ENCODE data around the gene TMEM108. TPM values are rescaled to one million over a fixed set of nuclear protein-coding genes. Genes with fewer than 3 reads are reported as not detected.

Gene TMEM108
- total and polyA plus RNA-seq, 2 of the 4 experiments (the other 2 are of a cell fraction): 0.18 to 2.2 TPM

- no peak for DNase-seq
- H3K4me1 ChIP-seq (ENCODE audit: control insufficient read depth, insufficient read depth, low read length): no peaks in the 10 kb centered on the region
- H3K79me1 ChIP-seq (ENCODE audit: low read depth in 1 of 2, low read length in 2 of 2): no peaks in the 10 kb centered on the region
- ChIA-PET CTCF (no interaction called here), POLR2A (ENCODE audit: unreplicated experiment) (no interaction called here)
- H4K20me1 ChIP-seq (ENCODE audit: insufficient read depth, low read length): no peaks in the 10 kb centered on the region
- H3K4ac ChIP-seq (ENCODE audit: low read depth, low read length): no peak overlapping the region
- no peak overlapping the region for H2BK15ac ChIP-seq (ENCODE audit: low read depth, low read length)
- H2BK120ac ChIP-seq (ENCODE audit: low read depth, low read length): no peak overlapping the region
- no peak overlapping the region for H4K8ac ChIP-seq (ENCODE audit: low read depth in 2 of 2, low read length in 2 of 2)
- TF ChIP-seq SMC3 (IDR thresholded peaks at IDR 0.05; ENCODE audit: low read depth, low read length): no peak
- TF ChIP-seq RAD21 (IDR thresholded peaks at IDR 0.05; ENCODE audit: low read length): no peak
- TF ChIP-seq CTCF (conservative IDR thresholded peaks at IDR 0.05; ENCODE audit: low read depth, low read length): no peak
- no peak for TF ChIP-seq CHD1 (IDR thresholded peaks at IDR 0.05; ENCODE audit: low read depth, low read length)
- TF ChIP-seq POLR2A (IDR thresholded peaks at IDR 0.05; ENCODE audit: low read depth, low read length): no peak
- no peak for TF ChIP-seq CEBPB (IDR thresholded peaks at IDR 0.05; ENCODE audit: low read depth, low read length)
- TF ChIP-seq MAFK (IDR thresholded peaks at IDR 0.05; ENCODE audit: low read depth, low read length): no peak
- TF ChIP-seq USF2 (IDR thresholded peaks at IDR 0.05; ENCODE audit: low read depth, low read length): no peak
- TF ChIP-seq NFE2L2 (IDR thresholded peaks at IDR 0.05; ENCODE audit: low read depth, low read length): no peak
- no peak for TF ChIP-seq FOS (IDR thresholded peaks at IDR 0.05; ENCODE audit: low read depth, low read length)
- TF ChIP-seq RCOR1 (IDR thresholded peaks at IDR 0.05; ENCODE audit: insufficient replicate concordance, low read length): no peak
- no peak for TF ChIP-seq RFX5 (IDR thresholded peaks at IDR 0.05; ENCODE audit: low read depth, low read length)
- TF ChIP-seq ELK1 (IDR thresholded peaks at IDR 0.05; ENCODE audit: borderline replicate concordance, low read depth, low read length): no peak
- TF ChIP-seq BHLHE40 (IDR thresholded peaks at IDR 0.05; ENCODE audit: low read depth, low read length): no peak
- no peak for TF ChIP-seq MXI1 (IDR thresholded peaks at IDR 0.05; ENCODE audit: borderline replicate concordance, low read depth, low read length)
- no peak for TF ChIP-seq MAZ (IDR thresholded peaks at IDR 0.05; ENCODE audit: borderline replicate concordance, low read depth, low read length)
- BruUV-seq (replicated peaks): no TSS peak
- H3K27me3 ChIP-seq (ENCODE audit: control insufficient read depth, insufficient read depth, low read length): no peaks in the 10 kb centered on the region; the same call in 1 of the 2 replicates
- WGBS, 2 experiments (ENCODE audit: extremely low coverage in 2 of 2, insufficient read length in 1 of 2): no CpG with 5 or more reads among the region's 2 CpGs
- H3K4me2 ChIP-seq (ENCODE audit: low read depth, low read length): no peak overlapping the region
- dilution Hi-C loops (cut with HindIII; ENCODE audit: low sequenced_read_pairs, unreplicated experiment) (no loop called here), intact Hi-C loops (cut with micrococcal nuclease) (no loop called here), in situ Hi-C loops (cut with MboI; ENCODE audit: low sequenced_read_pairs) (no loop called here)
- H3K18ac ChIP-seq (ENCODE audit: low read depth, low read length): no peak overlapping the region
- no peak overlapping the region for H2AFZ ChIP-seq (replicated peaks; ENCODE audit: low read length, poor library complexity)
- H4K5ac ChIP-seq (ENCODE audit: low read depth, low read length): no peak overlapping the region
- no peak overlapping the region for H3K4me3 ChIP-seq (ENCODE audit: insufficient read depth, low read depth, low read length)
- no peak overlapping the region for H2BK5ac ChIP-seq (ENCODE audit: low read depth, low read length, poor library complexity, severe bottlenecking)
- no peak for ATAC-seq (ENCODE audit: low read depth)
- no peaks in the 10 kb centered on the region for H3K9me3 ChIP-seq (ENCODE audit: control insufficient read depth, insufficient read depth, low read length)
- no peak overlapping the region for H2AK9ac ChIP-seq (replicated peaks; ENCODE audit: low read depth, low read length, poor library complexity)
- H3K9me1 ChIP-seq (ENCODE audit: insufficient read depth, low read length): no peaks in the 10 kb centered on the region
- H3K56ac ChIP-seq (ENCODE audit: extremely low read depth, insufficient read depth, low read length): no peak overlapping the region
- H2BK20ac ChIP-seq (ENCODE audit: low read depth, low read length): no peak overlapping the region
- H3K36me3 ChIP-seq (ENCODE audit: control insufficient read depth, insufficient read depth, low read length): no peaks in the 10 kb centered on the region
- H3K23ac ChIP-seq (ENCODE audit: low read depth, low read length): no peak overlapping the region
- no peak overlapping the region for H2AK5ac ChIP-seq (ENCODE audit: low read depth, low read length)
- H4K91ac ChIP-seq (ENCODE audit: insufficient read depth, low read depth, low read length): no peak overlapping the region
- no peak overlapping the region for H3K27ac ChIP-seq (ENCODE audit: insufficient read depth, low read length)
- no peak overlapping the region for H3K9ac ChIP-seq (ENCODE audit: low read depth, low read length)
- no peak overlapping the region for H3K14ac ChIP-seq (replicated peaks; ENCODE audit: low read depth, low read length)
Measured at GRCh38 chr3:133262333-133262732, 224.1 kb downstream of the TMEM108 start.
